Natural killer cell treated with Interleukin-12 subunit alpha and Interleukin-12 subunit beta and Interleukin-15 and Interleukin-18, amount 100 ng/mL, for 72 hours (primary cell): ENCODE results near the gene TRPC1. TPM values are rescaled to one million over a fixed set of nuclear protein-coding genes. Genes with fewer than 3 reads are reported as not detected.
A peak's percentile ranks its signal among the peaks of the same experiment; 100 is the strongest.

Experiments used
- ATAC-seq, 2 donors: fragments of 150-1000 bp; cut with Tn5 transposase in 1 of 2; sonication (Bioruptor Pico), chemical (Tn5 transposase) in 1 of 2; 2 replicates each; pipeline ENCODE4 v1.10.0; 2021
- DNase-seq: peaks from one replicate; pipeline ENCODE4 v3.0.0; 2022; ENCODE audit warnings: low spot score
- H3K27ac Mint-ChIP-seq, 2 donors: 1 replicate in 1 of 2; 2 replicates in 1 of 2; pipeline ENCODE4 v1.8.0; 2022; ENCODE audit warnings: mixed read lengths in 2 of 2, mild to moderate bottlenecking in 1 of 2, moderate library complexity in 1 of 2
- H3K27me3 Mint-ChIP-seq, 2 donors: 1 replicate in 1 of 2; 2 replicates in 1 of 2; pipeline ENCODE4 v1.8.0; 2022; ENCODE audit warnings: mixed read lengths in 2 of 2
- H3K36me3 Mint-ChIP-seq: one replicate; pipeline ENCODE4 v1.8.0; 2022; ENCODE audit warnings: mixed read lengths
- H3K4me1 Mint-ChIP-seq, 2 donors: 1 replicate in 1 of 2; 2 replicates in 1 of 2; pipeline ENCODE4 v1.8.0; 2022; ENCODE audit warnings: low read depth in 2 of 2, mixed read lengths in 2 of 2, mild to moderate bottlenecking in 1 of 2
- H3K4me3 Mint-ChIP-seq: one replicate; pipeline ENCODE4 v1.8.0; 2022; ENCODE audit warnings: mixed read lengths
- H3K9me3 Mint-ChIP-seq: 2 replicates; pipeline ENCODE4 v1.8.0; 2022; ENCODE audit warnings: mixed read lengths
- total RNA-seq, 2 donors: library from RNA; stranded (reverse); gene quantifications; one replicate each; pipeline ENCODE4 v1.2.3, GENCODE V29; 2022

Gene TRPC1
- total RNA-seq, 2 donors from 2014 or later, result 0.29 to 1.8 TPM

GRCh38 chr3:142818651-142819050, 94.8 kb downstream of the TRPC1 start:
- Mint-ChIP-seq H3K27ac (no peak overlapping the region), H3K4me1 (no peaks in the 10 kb centered on the region), H3K36me3 (no peaks in the 10 kb centered on the region), H3K9me3 (no peaks in the 10 kb centered on the region), H3K27me3 (peaks cover 9 to 22% of the 10 kb centered on the region in 2 donors), H3K4me3 (no peak overlapping the region)
- ATAC-seq (no peak), DNase-seq (no peak)

- no peak for DNase-seq
- Mint-ChIP-seq H3K4me3 (no peak overlapping the region), H3K36me3 (no peaks in the 10 kb centered on the region), H3K9me3 (no peaks in the 10 kb centered on the region), H3K27me3 (peaks cover 9 to 21% of the 10 kb centered on the region in 2 donors), H3K4me1 (no peaks in the 10 kb centered on the region), H3K27ac (no peak overlapping the region)
- ATAC-seq, result no peak
Observed at GRCh38 chr3:142819179-142819578, 95.3 kb downstream of the TRPC1 start.

GRCh38 chr3:142828703-142829305, 105.0 kb downstream of the TRPC1 start:
- Mint-ChIP-seq H3K4me1 (no peaks in the 10 kb centered on the region), H3K27me3 (peaks cover 27 to 33% of the 10 kb centered on the region in 2 donors), H3K4me3 (no peak overlapping the region), H3K27ac (no peak overlapping the region), H3K9me3 (no peaks in the 10 kb centered on the region), H3K36me3 (no peaks in the 10 kb centered on the region)
- DNase-seq, result no peak
- peak; percentile 80 to 85 for ATAC-seq

- no peaks in the 10 kb centered on the region for H3K36me3 Mint-ChIP-seq
- H3K27me3 Mint-ChIP-seq, result peaks cover 18 to 42% of the 10 kb centered on the region in 2 donors
- no peak for ATAC-seq
- no peaks in the 10 kb centered on the region for H3K9me3 Mint-ChIP-seq
- H3K4me1 Mint-ChIP-seq, result no peaks in the 10 kb centered on the region
- H3K27ac Mint-ChIP-seq, result no peak overlapping the region
- no peak for DNase-seq
- no peak overlapping the region for H3K4me3 Mint-ChIP-seq
Observed at GRCh38 chr3:142837526-142837925, 113.7 kb downstream of the TRPC1 start.

GRCh38 chr3:142839831-142840230, 116.0 kb downstream of the TRPC1 start:
- ATAC-seq (no peak), DNase-seq (no peak)
- H3K27me3 Mint-ChIP-seq, result peaks cover 16 to 30% of the 10 kb centered on the region in 2 donors
- no peak overlapping the region for H3K4me3 Mint-ChIP-seq
- no peaks in the 10 kb centered on the region for H3K4me1 Mint-ChIP-seq
- no peak overlapping the region for H3K27ac Mint-ChIP-seq
- H3K9me3 Mint-ChIP-seq, result no peaks in the 10 kb centered on the region
- H3K36me3 Mint-ChIP-seq, result no peaks in the 10 kb centered on the region

- no peak for DNase-seq
- peaks cover 13 to 24% of the 10 kb centered on the region in 2 donors for H3K27me3 Mint-ChIP-seq
- no peak for ATAC-seq
- no peaks in the 10 kb centered on the region for H3K36me3 Mint-ChIP-seq
- no peak overlapping the region for H3K4me3 Mint-ChIP-seq
- H3K27ac Mint-ChIP-seq, result no peak overlapping the region
- H3K9me3 Mint-ChIP-seq, result no peaks in the 10 kb centered on the region
- no peaks in the 10 kb centered on the region for H3K4me1 Mint-ChIP-seq
Observed at GRCh38 chr3:142844339-142844977, 120.6 kb downstream of the TRPC1 start.

GRCh38 chr3:142846779-142847577, 123.1 kb downstream of the TRPC1 start:
- Mint-ChIP-seq H3K4me3 (no peak overlapping the region), H3K36me3 (no peaks in the 10 kb centered on the region), H3K4me1 (no peaks in the 10 kb centered on the region), H3K27me3 (peaks cover 10 to 17% of the 10 kb centered on the region in 2 donors), H3K27ac (no peak overlapping the region), H3K9me3 (no peaks in the 10 kb centered on the region)
- ATAC-seq (no peak), DNase-seq (no peak)

GRCh38 chr3:142849148-142849547, 125.3 kb downstream of the TRPC1 start:
- H3K27ac Mint-ChIP-seq, result no peak overlapping the region
- H3K4me3 Mint-ChIP-seq, result no peak overlapping the region
- ATAC-seq, result no peak

GRCh38 chr3:142850395-142851023, 126.7 kb downstream of the TRPC1 start:
- H3K9me3 Mint-ChIP-seq, result no peaks in the 10 kb centered on the region
- no peak overlapping the region for H3K27ac Mint-ChIP-seq
- H3K36me3 Mint-ChIP-seq, result no peaks in the 10 kb centered on the region
- no peak for DNase-seq
- H3K4me3 Mint-ChIP-seq, result no peak overlapping the region
- ATAC-seq, result peak in 1 of 2 donors; percentile 70
- peaks cover 10% of the 10 kb centered on the region in 2 donors for H3K27me3 Mint-ChIP-seq
- no peaks in the 10 kb centered on the region for H3K4me1 Mint-ChIP-seq

More at GRCh38 chr3:142849148-142849547, 125.3 kb downstream of the TRPC1 start:
- peaks cover 8 to 17% of the 10 kb centered on the region in 2 donors for H3K27me3 Mint-ChIP-seq
- H3K9me3 Mint-ChIP-seq, result no peaks in the 10 kb centered on the region
- H3K36me3 Mint-ChIP-seq, result no peaks in the 10 kb centered on the region
- DNase-seq, result no peak
- no peaks in the 10 kb centered on the region for H3K4me1 Mint-ChIP-seq

GRCh38 chr3:142852009-142852408, 128.2 kb downstream of the TRPC1 start:
- peak in 1 of 2 donors; percentile 56 for ATAC-seq
- H3K9me3 Mint-ChIP-seq, result no peaks in the 10 kb centered on the region
- H3K27ac Mint-ChIP-seq, result no peak overlapping the region
- H3K4me1 Mint-ChIP-seq, result no peaks in the 10 kb centered on the region
- no peak overlapping the region for H3K4me3 Mint-ChIP-seq
- H3K36me3 Mint-ChIP-seq, result no peaks in the 10 kb centered on the region
- no peak for DNase-seq
- H3K27me3 Mint-ChIP-seq, result peaks cover 4 to 5% of the 10 kb centered on the region in 2 donors

- no peaks in the 10 kb centered on the region for H3K9me3 Mint-ChIP-seq
- H3K4me1 Mint-ChIP-seq, result no peaks in the 10 kb centered on the region
- no peak overlapping the region for H3K27ac Mint-ChIP-seq
- H3K27me3 Mint-ChIP-seq, result peaks cover 0 to 3% of the 10 kb centered on the region in 2 donors
- ATAC-seq (no peak), DNase-seq (no peak)
- H3K4me3 Mint-ChIP-seq, result no peak overlapping the region
- no peaks in the 10 kb centered on the region for H3K36me3 Mint-ChIP-seq
Observed at GRCh38 chr3:142853270-142854168, 129.7 kb downstream of the TRPC1 start.

GRCh38 chr3:142857056-142857455, 133.2 kb downstream of the TRPC1 start:
- Mint-ChIP-seq H3K27me3 (peaks cover 19% of the 10 kb centered on the region in 2 donors), H3K27ac (no peak overlapping the region), H3K4me3 (no peak overlapping the region), H3K4me1 (no peaks in the 10 kb centered on the region), H3K9me3 (no peaks in the 10 kb centered on the region), H3K36me3 (no peaks in the 10 kb centered on the region)
- DNase-seq (no peak), ATAC-seq (no peak)
